Measurements from ENCODE around the gene PDE10A. TPM values are rescaled to one million over a fixed set of nuclear protein-coding genes. Genes with fewer than 3 reads are reported as not detected.

Gene PDE10A
- total and polyA plus RNA-seq, 9 of the 15 experiments (the other 6 are each of a cell fraction or from before 2014, with no cell fraction given) = 0.04 TPM; not detected in 8

DNA sequence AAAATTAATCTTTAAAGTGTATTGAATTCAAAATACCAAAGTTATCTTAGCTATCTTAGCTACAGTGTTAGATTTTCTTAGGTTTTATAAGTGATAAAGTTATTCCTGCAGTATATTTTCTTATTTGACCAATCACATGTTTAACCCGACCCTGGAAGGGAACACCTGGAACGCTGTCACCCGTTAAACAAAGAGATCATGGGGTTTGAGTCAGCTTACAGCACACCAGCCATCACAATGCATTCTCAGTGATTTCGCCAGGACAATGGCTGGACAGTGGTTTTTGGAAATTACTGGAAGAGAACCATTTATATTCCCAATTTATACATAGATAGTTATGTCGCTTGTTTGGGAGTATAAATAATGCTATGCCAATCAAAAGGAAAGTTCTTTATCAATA lies 364.2 kb downstream of the PDE10A start:
- in situ Hi-C loops (cut with MboI) (no loop called here), intact Hi-C loops (cut with micrococcal nuclease) (no loop called here)
- Histone ChIP-seq H3K36me3 (ENCODE audit: control insufficient read depth, insufficient read depth, low read length) (no peaks in the 10 kb centered on the region), H3K27me3 (ENCODE audit: control insufficient read depth in 2 of 2, insufficient read depth in 2 of 2, low read length in 2 of 2) (no peaks in the 10 kb centered on the region), H3K27ac (ENCODE audit: extremely low read depth, low read depth, low read length) (no peak overlapping the region), H3K4me2 (ENCODE audit: insufficient read depth, low read length) (no peak overlapping the region), H3K4me3 (no peak overlapping the region), H3K9me3 (replicated peaks; ENCODE audit: control insufficient read depth, insufficient read depth, low read depth, low read length) (no peaks in the 10 kb centered on the region), H3K79me2 (ENCODE audit: control insufficient read depth, insufficient read depth, low read length) (no peaks in the 10 kb centered on the region), H4K20me1 (replicated peaks; ENCODE audit: control insufficient read depth, insufficient read depth, low read length) (no peaks in the 10 kb centered on the region), H3K4me1 (replicated peaks in 1 of 2; ENCODE audit: control insufficient read depth in 2 of 2, insufficient read depth in 2 of 2, low read length in 2 of 2) (no peaks in the 10 kb centered on the region), H2AFZ (ENCODE audit: low read depth, low read length) (no peak overlapping the region), H3K9me1 (ENCODE audit: control insufficient read depth, insufficient read depth, low read length) (no peaks in the 10 kb centered on the region), H3K9ac (ENCODE audit: insufficient read depth in 1 of 2, low read depth in 2 of 2, low read length in 2 of 2) (no peak overlapping the region)
- BruUV-seq (replicated peaks) = no TSS peak
- TF ChIP-seq, protein P1, sequence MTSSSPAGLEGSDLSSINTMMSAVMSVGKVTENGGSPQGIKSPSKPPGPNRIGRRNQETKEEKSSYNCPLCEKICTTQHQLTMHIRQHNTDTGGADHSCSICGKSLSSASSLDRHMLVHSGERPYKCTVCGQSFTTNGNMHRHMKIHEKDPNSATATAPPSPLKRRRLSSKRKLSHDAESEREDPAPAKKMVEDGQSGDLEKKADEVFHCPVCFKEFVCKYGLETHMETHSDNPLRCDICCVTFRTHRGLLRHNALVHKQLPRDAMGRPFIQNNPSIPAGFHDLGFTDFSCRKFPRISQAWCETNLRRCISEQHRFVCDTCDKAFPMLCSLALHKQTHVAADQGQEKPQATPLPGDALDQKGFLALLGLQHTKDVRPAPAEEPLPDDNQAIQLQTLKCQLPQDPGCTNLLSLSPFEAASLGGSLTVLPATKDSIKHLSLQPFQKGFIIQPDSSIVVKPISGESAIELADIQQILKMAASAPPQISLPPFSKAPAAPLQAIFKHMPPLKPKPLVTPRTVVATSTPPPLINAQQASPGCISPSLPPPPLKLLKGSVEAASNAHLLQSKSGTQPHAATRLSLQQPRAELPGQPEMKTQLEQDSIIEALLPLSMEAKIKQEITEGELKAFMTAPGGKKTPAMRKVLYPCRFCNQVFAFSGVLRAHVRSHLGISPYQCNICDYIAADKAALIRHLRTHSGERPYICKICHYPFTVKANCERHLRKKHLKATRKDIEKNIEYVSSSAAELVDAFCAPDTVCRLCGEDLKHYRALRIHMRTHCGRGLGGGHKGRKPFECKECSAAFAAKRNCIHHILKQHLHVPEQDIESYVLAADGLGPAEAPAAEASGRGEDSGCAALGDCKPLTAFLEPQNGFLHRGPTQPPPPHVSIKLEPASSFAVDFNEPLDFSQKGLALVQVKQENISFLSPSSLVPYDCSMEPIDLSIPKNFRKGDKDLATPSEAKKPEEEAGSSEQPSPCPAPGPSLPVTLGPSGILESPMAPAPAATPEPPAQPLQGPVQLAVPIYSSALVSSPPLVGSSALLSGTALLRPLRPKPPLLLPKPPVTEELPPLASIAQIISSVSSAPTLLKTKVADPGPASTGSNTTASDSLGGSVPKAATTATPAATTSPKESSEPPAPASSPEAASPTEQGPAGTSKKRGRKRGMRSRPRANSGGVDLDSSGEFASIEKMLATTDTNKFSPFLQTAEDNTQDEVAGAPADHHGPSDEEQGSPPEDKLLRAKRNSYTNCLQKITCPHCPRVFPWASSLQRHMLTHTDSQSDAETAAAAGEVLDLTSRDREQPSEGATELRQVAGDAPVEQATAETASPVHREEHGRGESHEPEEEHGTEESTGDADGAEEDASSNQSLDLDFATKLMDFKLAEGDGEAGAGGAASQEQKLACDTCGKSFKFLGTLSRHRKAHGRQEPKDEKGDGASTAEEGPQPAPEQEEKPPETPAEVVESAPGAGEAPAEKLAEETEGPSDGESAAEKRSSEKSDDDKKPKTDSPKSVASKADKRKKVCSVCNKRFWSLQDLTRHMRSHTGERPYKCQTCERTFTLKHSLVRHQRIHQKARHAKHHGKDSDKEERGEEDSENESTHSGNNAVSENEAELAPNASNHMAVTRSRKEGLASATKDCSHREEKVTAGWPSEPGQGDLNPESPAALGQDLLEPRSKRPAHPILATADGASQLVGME (CRISPR knock-in tag; IDR thresholded peaks at IDR 0.05) = no peak
- TF ChIP-seq IFI16 (CRISPR knock-in tag; IDR thresholded peaks at IDR 0.05) (no peak), MYBL2 (IDR thresholded peaks at IDR 0.05; ENCODE audit: low read depth) (no peak), MYBL2 (CRISPR knock-in tag; IDR thresholded peaks at IDR 0.05; ENCODE audit: borderline replicate concordance) (no peak), ZNF347 (CRISPR knock-in tag; IDR thresholded peaks at IDR 0.05; ENCODE audit: low read depth) (no peak), ZNF184 (CRISPR knock-in tag; IDR thresholded peaks at IDR 0.05) (no peak), SMC3 (conservative IDR thresholded peaks at IDR 0.05; ENCODE audit: insufficient read depth, low read depth, low read length) (no peak), GTF2F1 (IDR thresholded peaks at IDR 0.05; ENCODE audit: low read depth, low read length) (no peak), ZNF589 (CRISPR knock-in tag; IDR thresholded peaks at IDR 0.05; ENCODE audit: low read depth) (no peak), PPARD (CRISPR knock-in tag; IDR thresholded peaks at IDR 0.05) (no peak), NELFE (IDR thresholded peaks at IDR 0.05; ENCODE audit: insufficient read depth, insufficient read length) (no peak), ZNF23 (CRISPR knock-in tag; IDR thresholded peaks at IDR 0.05) (no peak)
- TF ChIP-seq, protein P2, sequence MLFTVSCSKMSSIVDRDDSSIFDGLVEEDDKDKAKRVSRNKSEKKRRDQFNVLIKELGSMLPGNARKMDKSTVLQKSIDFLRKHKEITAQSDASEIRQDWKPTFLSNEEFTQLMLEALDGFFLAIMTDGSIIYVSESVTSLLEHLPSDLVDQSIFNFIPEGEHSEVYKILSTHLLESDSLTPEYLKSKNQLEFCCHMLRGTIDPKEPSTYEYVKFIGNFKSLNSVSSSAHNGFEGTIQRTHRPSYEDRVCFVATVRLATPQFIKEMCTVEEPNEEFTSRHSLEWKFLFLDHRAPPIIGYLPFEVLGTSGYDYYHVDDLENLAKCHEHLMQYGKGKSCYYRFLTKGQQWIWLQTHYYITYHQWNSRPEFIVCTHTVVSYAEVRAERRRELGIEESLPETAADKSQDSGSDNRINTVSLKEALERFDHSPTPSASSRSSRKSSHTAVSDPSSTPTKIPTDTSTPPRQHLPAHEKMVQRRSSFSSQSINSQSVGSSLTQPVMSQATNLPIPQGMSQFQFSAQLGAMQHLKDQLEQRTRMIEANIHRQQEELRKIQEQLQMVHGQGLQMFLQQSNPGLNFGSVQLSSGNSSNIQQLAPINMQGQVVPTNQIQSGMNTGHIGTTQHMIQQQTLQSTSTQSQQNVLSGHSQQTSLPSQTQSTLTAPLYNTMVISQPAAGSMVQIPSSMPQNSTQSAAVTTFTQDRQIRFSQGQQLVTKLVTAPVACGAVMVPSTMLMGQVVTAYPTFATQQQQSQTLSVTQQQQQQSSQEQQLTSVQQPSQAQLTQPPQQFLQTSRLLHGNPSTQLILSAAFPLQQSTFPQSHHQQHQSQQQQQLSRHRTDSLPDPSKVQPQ (CRISPR knock-in tag; IDR thresholded peaks at IDR 0.05; ENCODE audit: borderline replicate concordance) = no peak
- CTCF ChIA-PET (ENCODE audit: low intra/inter-chr PET ratio) = no interaction called here
- no peak for FAIRE-seq
- no peak for ATAC-seq
- WGBS (ENCODE audit: insufficient coverage, low coverage, missing lambda C conversion rate) = 0% methylated on average over 5 of the region's 5 CpGs
- DNase-seq (ENCODE audit: extremely low read depth in 1 of 4, low spot score in 3 of 4) = no peak
- POLR2A ChIA-PET = no interaction called here
